Fibroblast of pulmonary artery (primary cell): ENCODE data around the gene LILRA6.
A peak's percentile ranks its signal among the peaks of the same experiment; 100 is the strongest.

Source experiments
- DNase-seq: peaks from one replicate; pipeline ENCODE4 v3.0.0-alpha.2; 2010; ENCODE audit warnings: low read depth
- H3K4me3 ChIP-seq: replicated peaks from 2 replicates; pipeline ENCODE4 v1.5.1; 2011; ENCODE audit warnings: low read depth, mild to moderate bottlenecking, control low read depth, low read length, moderate library complexity
- CTCF ChIP-seq: IDR thresholded peaks from 2 replicates; pipeline ENCODE4 v1.5.1; 2011; ENCODE audit warnings: mild to moderate bottlenecking, control low read depth, low read length, inconsistent platforms; ENCODE audit errors: missing control alignments

LILRA6 gene

GRCh38 chr19:54191811-54192453, 50.7 kb downstream of the LILRA6 start:
- DNase-seq, result no peak
- peak overlapping the region; percentile 84 for H3K4me3 ChIP-seq
- TF ChIP-seq CTCF, result no peak

DNA sequence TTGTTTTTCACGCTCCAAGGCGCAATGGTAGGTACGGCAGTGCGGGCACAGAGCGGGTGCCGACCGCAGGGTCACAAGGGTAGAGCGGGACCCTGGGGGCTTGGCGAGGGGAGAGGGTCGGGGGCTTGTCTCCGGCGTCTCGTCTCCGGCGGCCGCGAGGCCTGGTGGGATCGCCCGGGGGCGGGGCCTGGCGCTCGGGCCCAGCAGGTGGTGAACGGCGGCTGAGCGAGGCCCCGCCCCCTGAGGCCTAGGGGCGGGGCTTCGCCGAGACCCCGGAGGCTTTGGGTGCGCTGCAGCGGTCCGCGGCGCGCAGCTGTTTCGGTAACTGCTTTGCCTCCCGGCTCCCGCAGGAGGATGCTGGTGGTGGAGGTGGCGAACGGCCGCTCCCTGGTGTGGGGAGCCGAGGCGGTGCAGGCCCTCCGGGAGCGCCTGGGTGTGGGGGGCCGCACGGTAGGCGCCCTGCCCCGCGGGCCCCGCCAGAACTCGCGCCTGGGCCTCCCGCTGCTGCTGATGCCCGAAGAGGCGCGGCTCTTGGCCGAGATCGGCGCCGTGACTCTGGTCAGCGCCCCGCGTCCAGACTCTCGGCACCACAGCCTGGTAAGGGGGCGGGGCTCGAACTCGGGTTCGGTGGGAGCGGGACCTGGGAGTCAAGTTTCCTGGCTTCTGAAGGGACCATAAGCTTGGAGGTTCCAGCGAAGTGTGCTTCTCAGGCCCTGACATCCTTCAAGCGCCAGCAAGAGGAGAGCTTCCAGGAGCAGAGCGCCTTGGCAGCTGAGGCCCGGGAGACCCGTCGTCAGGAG, 51.4 kb downstream of the LILRA6 start, which contains the start of gene TSEN34:
TSS of gene TSEN34 (plus strand) at position 298 of the 800 bp plus-strand sequence. CDS start at position 355, 57 bp downstream.
- peak; percentile 82 for DNase-seq
- TF ChIP-seq CTCF, result no peak
- peak within 1 kb of the TSS; percentile 84 for H3K4me3 ChIP-seq

GRCh38 chr19:54190503-54191010, 52.0 kb downstream of the LILRA6 start:
- DNase-seq, result peak; percentile 100
- no peak for TF ChIP-seq CTCF

GRCh38 chr19:54189735-54190502, 52.7 kb downstream of the LILRA6 start:
- DNase-seq, result peak; percentile 100
- TF ChIP-seq CTCF, result no peak
- H3K4me3 ChIP-seq, result peak overlapping the region; percentile 84

More at GRCh38 chr19:54190503-54191010, 52.0 kb downstream of the LILRA6 start:
- peak overlapping the region; percentile 84 for H3K4me3 ChIP-seq

- H3K4me3 ChIP-seq, result peak within 1 kb of the TSS; percentile 84
- no peak for TF ChIP-seq CTCF
- DNase-seq, result no peak
Observed at GRCh38 chr19:54189145-54189734, 53.4 kb downstream of the LILRA6 start, which contains the start of gene MBOAT7. Gene MBOAT7 (minus strand): TSS chr19:54189580. CDS start chr19:54188508, 1,072 bp downstream.

GRCh38 chr19:54188215-54188871, 54.2 kb downstream of the LILRA6 start:
- H3K4me3 ChIP-seq, result peak overlapping the region; percentile 80
- DNase-seq, result peak; percentile 42
- no peak for TF ChIP-seq CTCF
